ENCODE data around the gene COMMD4. TPM values are rescaled to one million over a fixed set of nuclear protein-coding genes. Genes with fewer than 3 reads are reported as not detected.

Gene COMMD4
- total RNA-seq, 1 experiment from 2014 or later = 94.3 TPM

GRCh38 chr15:75346796-75347221, 10.9 kb downstream of the COMMD4 start, which contains the start of gene NEIL1:
Gene NEIL1 (plus strand): TSS chr15:75347039. CDS start chr15:75348906, 1,867 bp downstream.
- TF ChIP-seq, protein P1, sequence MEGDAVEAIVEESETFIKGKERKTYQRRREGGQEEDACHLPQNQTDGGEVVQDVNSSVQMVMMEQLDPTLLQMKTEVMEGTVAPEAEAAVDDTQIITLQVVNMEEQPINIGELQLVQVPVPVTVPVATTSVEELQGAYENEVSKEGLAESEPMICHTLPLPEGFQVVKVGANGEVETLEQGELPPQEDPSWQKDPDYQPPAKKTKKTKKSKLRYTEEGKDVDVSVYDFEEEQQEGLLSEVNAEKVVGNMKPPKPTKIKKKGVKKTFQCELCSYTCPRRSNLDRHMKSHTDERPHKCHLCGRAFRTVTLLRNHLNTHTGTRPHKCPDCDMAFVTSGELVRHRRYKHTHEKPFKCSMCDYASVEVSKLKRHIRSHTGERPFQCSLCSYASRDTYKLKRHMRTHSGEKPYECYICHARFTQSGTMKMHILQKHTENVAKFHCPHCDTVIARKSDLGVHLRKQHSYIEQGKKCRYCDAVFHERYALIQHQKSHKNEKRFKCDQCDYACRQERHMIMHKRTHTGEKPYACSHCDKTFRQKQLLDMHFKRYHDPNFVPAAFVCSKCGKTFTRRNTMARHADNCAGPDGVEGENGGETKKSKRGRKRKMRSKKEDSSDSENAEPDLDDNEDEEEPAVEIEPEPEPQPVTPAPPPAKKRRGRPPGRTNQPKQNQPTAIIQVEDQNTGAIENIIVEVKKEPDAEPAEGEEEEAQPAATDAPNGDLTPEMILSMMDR (IDR thresholded peaks at IDR 0.05; ENCODE audit: insufficient read depth in 1 of 2, low read depth in 1 of 2, low read length in 1 of 2, severe bottlenecking in 1 of 2, unreplicated experiment in 1 of 2) = no peak
- H3K36me3 ChIP-seq (ENCODE audit: control insufficient read depth, insufficient read depth, low read length) = no peaks in the 10 kb centered on the region
- Mint-ChIP-seq H3K27ac (ENCODE audit: unreplicated experiment) (peak within 1 kb of the TSS; percentile 57), H3K4me3 (ENCODE audit: unreplicated experiment) (peak within 1 kb of the TSS; percentile 93), H3K27me3 (ENCODE audit: insufficient read depth, unreplicated experiment) (peaks cover 4% of the 10 kb centered on the region), H3K9me3 (ENCODE audit: unreplicated experiment) (no peaks in the 10 kb centered on the region), H3K36me3 (ENCODE audit: insufficient read depth, unreplicated experiment) (peaks cover 7% of the 10 kb centered on the region), H3K4me1 (ENCODE audit: low read depth, unreplicated experiment) (no peaks in the 10 kb centered on the region)
- intact Hi-C loops (cut with micrococcal nuclease; ENCODE audit: unreplicated experiment) = no loop called here
- H3K4me1 ChIP-seq = peaks cover 5% of the 10 kb centered on the region; the same call in 1 of the 2 replicates
- H3K4me3 ChIP-seq (ENCODE audit: low read depth, low read length) = peak within 1 kb of the TSS; percentile 71
- no peaks in the 10 kb centered on the region for H3K9me3 ChIP-seq
- no TSS peak for BruUV-seq (replicated peaks)
- ChIA-PET POLR2A (no interaction called here), CTCF (no interaction called here)
- peak in 1 of 2 experiments; percentile 19 for DNase-seq
- H3K27me3 ChIP-seq (replicated peaks; ENCODE audit: control insufficient read depth, insufficient read depth, low read length) = no peaks in the 10 kb centered on the region

DNA sequence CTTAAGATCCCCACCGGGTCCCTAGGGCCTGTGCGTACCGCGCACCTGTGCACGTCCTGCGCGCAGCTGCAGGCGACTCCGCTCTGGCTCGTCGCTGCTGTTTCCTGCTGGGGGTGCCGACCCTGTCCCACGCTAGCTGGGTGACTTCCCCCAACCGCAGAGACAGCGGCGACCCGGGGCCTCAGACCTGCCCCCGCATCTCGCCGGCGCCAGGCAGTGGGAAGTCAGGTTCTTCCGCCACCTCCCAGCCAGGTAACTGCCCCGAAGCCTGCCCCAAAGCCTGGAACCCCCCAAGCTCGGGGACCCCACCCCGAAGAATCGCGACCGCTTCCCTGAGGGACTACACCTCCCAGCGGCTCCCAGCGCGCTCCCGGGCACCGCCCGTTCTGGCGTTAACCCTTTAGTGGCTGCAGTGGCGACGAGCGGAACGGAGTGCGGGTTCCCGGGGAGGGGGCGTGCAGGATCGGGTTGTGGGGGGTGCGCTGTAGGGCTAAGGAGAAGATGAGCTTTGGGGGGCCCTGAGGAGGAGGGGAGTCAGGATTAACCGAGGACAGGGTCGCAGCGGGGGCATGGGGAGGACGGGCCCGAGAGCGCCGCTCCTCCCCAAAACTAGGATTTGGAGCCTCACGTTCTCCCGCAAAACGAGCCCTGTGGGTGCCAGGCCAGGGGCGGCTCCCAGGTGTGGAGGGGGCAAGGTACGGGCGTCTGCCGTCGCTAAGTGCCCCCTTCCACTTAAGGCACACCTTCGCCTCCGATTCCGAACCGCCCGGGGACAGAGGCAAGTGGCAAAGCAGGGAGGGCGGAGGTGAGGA, 11.6 kb downstream of the COMMD4 start:
- TF ChIP-seq, protein P1 (IDR thresholded peaks at IDR 0.05; ENCODE audit: insufficient read depth in 1 of 2, low read depth in 1 of 2, low read length in 1 of 2, severe bottlenecking in 1 of 2, unreplicated experiment in 1 of 2) = no peak
- H3K27me3 Mint-ChIP-seq (ENCODE audit: insufficient read depth, unreplicated experiment) = peaks cover 4% of the 10 kb centered on the region
- H3K9me3 Mint-ChIP-seq (ENCODE audit: unreplicated experiment) = no peaks in the 10 kb centered on the region
- Histone ChIP-seq H3K4me3 (ENCODE audit: low read depth, low read length) (peak overlapping the region; percentile 71), H3K27me3 (replicated peaks; ENCODE audit: control insufficient read depth, insufficient read depth, low read length) (no peaks in the 10 kb centered on the region), H3K36me3 (ENCODE audit: control insufficient read depth, insufficient read depth, low read length) (no peaks in the 10 kb centered on the region), H3K9me3 (no peaks in the 10 kb centered on the region), H3K4me1 (peaks cover 5% of the 10 kb centered on the region; the same call in 1 of the 2 replicates)
- POLR2A ChIA-PET = interaction anchor here (0.7 kb wide), 1 partner anchor 20 kb away, joined by 3 read pairs; no protein-coding TSS in a partner anchor
- no TSS peak for BruUV-seq (replicated peaks)
- peak; percentile 65 to 76 for DNase-seq
- H3K36me3 Mint-ChIP-seq (ENCODE audit: insufficient read depth, unreplicated experiment) = peaks cover 7% of the 10 kb centered on the region
- peak overlapping the region; percentile 57 for H3K27ac Mint-ChIP-seq (ENCODE audit: unreplicated experiment)
- intact Hi-C loops (cut with micrococcal nuclease; ENCODE audit: unreplicated experiment) = no loop called here
- CTCF ChIA-PET = interaction anchor here (1.0 kb wide), 1 partner anchor 21 kb away, joined by 3 read pairs; no protein-coding TSS in a partner anchor
- H3K4me3 Mint-ChIP-seq (ENCODE audit: unreplicated experiment) = peak overlapping the region; percentile 93
- no peaks in the 10 kb centered on the region for H3K4me1 Mint-ChIP-seq (ENCODE audit: low read depth, unreplicated experiment)

DNA sequence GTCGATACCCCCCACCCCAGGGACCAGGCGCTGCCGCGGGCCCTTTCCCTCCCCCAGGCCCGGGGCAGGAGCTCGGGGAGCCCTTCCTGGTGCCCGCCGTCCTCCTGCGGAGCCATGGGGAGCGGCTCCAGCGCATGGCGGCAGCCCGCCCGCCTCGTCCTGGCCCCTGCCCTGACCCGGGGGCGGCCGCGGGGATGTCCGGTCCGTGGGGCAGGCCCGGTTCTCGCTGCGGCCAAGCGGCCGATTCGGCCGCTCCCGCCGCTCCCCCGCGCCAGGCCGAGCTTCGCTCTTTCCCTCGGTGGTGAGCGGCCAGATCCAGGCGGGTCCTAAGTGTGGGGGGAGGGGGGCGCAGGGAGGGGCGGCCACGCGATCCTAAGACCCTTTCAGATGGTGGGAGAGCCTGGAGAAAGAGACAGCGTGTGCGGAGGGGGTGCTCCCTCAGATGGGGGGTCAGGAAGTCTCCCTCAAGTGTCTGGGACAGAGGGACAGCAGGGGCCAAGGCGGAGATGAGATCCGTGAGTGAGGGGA, 12.2 kb downstream of the COMMD4 start:
- Histone ChIP-seq H3K4me3 (ENCODE audit: low read depth, low read length) (peak overlapping the region; percentile 71), H3K4me1 (peaks cover 5% of the 10 kb centered on the region; the same call in 1 of the 2 replicates), H3K36me3 (ENCODE audit: control insufficient read depth, insufficient read depth, low read length) (no peaks in the 10 kb centered on the region), H3K9me3 (no peaks in the 10 kb centered on the region), H3K27me3 (replicated peaks; ENCODE audit: control insufficient read depth, insufficient read depth, low read length) (no peaks in the 10 kb centered on the region)
- Mint-ChIP-seq H3K4me3 (ENCODE audit: unreplicated experiment) (peak overlapping the region; percentile 93), H3K36me3 (ENCODE audit: insufficient read depth, unreplicated experiment) (peaks cover 7% of the 10 kb centered on the region), H3K27ac (ENCODE audit: unreplicated experiment) (no peak overlapping the region), H3K27me3 (ENCODE audit: insufficient read depth, unreplicated experiment) (peaks cover 4% of the 10 kb centered on the region), H3K4me1 (ENCODE audit: low read depth, unreplicated experiment) (no peaks in the 10 kb centered on the region), H3K9me3 (ENCODE audit: unreplicated experiment) (no peaks in the 10 kb centered on the region)
- ChIA-PET CTCF (interaction anchor here (1.0 kb wide), 1 partner anchor 20 kb away, joined by 3 read pairs; no protein-coding TSS in a partner anchor), POLR2A (interaction anchor here (0.7 kb wide), 1 partner anchor 20 kb away, joined by 3 read pairs; no protein-coding TSS in a partner anchor)
- TF ChIP-seq, protein P1 (IDR thresholded peaks at IDR 0.05; ENCODE audit: insufficient read depth in 1 of 2, low read depth in 1 of 2, low read length in 1 of 2, severe bottlenecking in 1 of 2, unreplicated experiment in 1 of 2) = no peak
- no TSS peak for BruUV-seq (replicated peaks)
- no peak for DNase-seq
- intact Hi-C loops (cut with micrococcal nuclease; ENCODE audit: unreplicated experiment) = no loop called here
